ENCODE measurements around the gene PRKD1.

GRCh38 chr14:29940482-29940881, 12.8 kb upstream of the PRKD1 start:
- TF ChIP-seq FOXA1 (IDR thresholded peaks at IDR 0.05), result no peak
- TF ChIP-seq SP1 (IDR thresholded peaks at IDR 0.05), result no peak
- TF ChIP-seq SUZ12 (IDR thresholded peaks at IDR 0.05), result no peak
- TF ChIP-seq FOXK2 (IDR thresholded peaks at IDR 0.05), result no peak
- no peak for TF ChIP-seq LEF1 (IDR thresholded peaks at IDR 0.05; ENCODE audit: borderline replicate concordance)
- TF ChIP-seq FOXM1 (IDR thresholded peaks at IDR 0.05; ENCODE audit: borderline replicate concordance), result no peak
- no peak for TF ChIP-seq ZNF384 (IDR thresholded peaks at IDR 0.05)
- no peak for TF ChIP-seq CTBP1 (IDR thresholded peaks at IDR 0.05; ENCODE audit: borderline replicate concordance)
- no peak for TF ChIP-seq L3MBTL2 (conservative IDR thresholded peaks at IDR 0.05)
- no peak for TF ChIP-seq ARNT (IDR thresholded peaks at IDR 0.05)
- no peak for TF ChIP-seq NFRKB (IDR thresholded peaks at IDR 0.05)
- no peak for TF ChIP-seq TARDBP (IDR thresholded peaks at IDR 0.05)
- no peak for TF ChIP-seq BHLHE40 (IDR thresholded peaks at IDR 0.05; ENCODE audit: borderline replicate concordance)

All from HEK293T (cell line).